ENCODE measurements around the gene SLC39A2.

SLC39A2 gene

DNA sequence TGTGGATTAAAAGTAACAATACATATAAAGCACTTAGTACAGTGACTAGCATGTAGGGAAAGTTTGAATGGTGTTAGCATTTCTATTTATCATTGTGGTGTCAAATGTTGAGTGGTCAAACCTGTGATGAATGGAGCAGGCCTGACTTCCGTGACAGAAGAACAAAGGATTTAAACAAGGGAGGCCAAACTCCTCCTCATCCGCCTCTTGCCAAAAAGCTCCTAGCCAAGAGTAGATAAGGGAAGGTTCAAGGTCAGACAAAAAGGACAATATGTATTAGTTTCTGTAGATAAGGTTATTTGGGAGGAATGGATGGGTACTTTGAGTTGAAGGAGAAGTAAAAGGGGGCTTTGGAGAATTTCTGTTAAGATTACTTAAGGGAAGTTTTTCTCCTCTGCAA, 49.5 kb downstream of the SLC39A2 start:
- no peaks in the 10 kb centered on the region for H3K36me3 ChIP-seq (ENCODE audit: low read length)
- H4K20me1 ChIP-seq (ENCODE audit: low read depth, low read length), result no peaks in the 10 kb centered on the region
- H3K27ac ChIP-seq (ENCODE audit: low read depth, low read length), result no peak overlapping the region
- no peaks in the 10 kb centered on the region for H3K9me3 ChIP-seq (ENCODE audit: insufficient read depth, low read length)
- no peaks in the 10 kb centered on the region for H3F3A ChIP-seq (ENCODE audit: insufficient read depth)
- TF ChIP-seq, protein P1, sequence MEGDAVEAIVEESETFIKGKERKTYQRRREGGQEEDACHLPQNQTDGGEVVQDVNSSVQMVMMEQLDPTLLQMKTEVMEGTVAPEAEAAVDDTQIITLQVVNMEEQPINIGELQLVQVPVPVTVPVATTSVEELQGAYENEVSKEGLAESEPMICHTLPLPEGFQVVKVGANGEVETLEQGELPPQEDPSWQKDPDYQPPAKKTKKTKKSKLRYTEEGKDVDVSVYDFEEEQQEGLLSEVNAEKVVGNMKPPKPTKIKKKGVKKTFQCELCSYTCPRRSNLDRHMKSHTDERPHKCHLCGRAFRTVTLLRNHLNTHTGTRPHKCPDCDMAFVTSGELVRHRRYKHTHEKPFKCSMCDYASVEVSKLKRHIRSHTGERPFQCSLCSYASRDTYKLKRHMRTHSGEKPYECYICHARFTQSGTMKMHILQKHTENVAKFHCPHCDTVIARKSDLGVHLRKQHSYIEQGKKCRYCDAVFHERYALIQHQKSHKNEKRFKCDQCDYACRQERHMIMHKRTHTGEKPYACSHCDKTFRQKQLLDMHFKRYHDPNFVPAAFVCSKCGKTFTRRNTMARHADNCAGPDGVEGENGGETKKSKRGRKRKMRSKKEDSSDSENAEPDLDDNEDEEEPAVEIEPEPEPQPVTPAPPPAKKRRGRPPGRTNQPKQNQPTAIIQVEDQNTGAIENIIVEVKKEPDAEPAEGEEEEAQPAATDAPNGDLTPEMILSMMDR (IDR thresholded peaks at IDR 0.05; ENCODE audit: insufficient read depth, low read length, poor library complexity, severe bottlenecking), result no peak
- no peak for TF ChIP-seq EZH2phosphoT487 (conservative IDR thresholded peaks at IDR 0.05; ENCODE audit: low read length)
- H3K79me2 ChIP-seq (ENCODE audit: insufficient read depth, low read length), result no peaks in the 10 kb centered on the region
- no peak overlapping the region for H3K9ac ChIP-seq (ENCODE audit: low read length)
- no peak overlapping the region for H2AFZ ChIP-seq (ENCODE audit: low read depth, low read length, severe bottlenecking)
- no peaks in the 10 kb centered on the region for H3K27me3 ChIP-seq (ENCODE audit: low read length)
- no peak overlapping the region for H3K4me3 ChIP-seq (ENCODE audit: insufficient read depth, low read length, poor library complexity, severe bottlenecking)
- no peaks in the 10 kb centered on the region for H3K9me2 ChIP-seq (replicated peaks; ENCODE audit: insufficient read depth, low read length)
- H3K4me2 ChIP-seq (ENCODE audit: low read depth, low read length, poor library complexity, severe bottlenecking), result no peak overlapping the region

GRCh38 chr14:21049271-21049673, 50.2 kb downstream of the SLC39A2 start:
- H3F3A ChIP-seq (ENCODE audit: insufficient read depth), result no peaks in the 10 kb centered on the region
- TF ChIP-seq, protein P1 (IDR thresholded peaks at IDR 0.05; ENCODE audit: insufficient read depth, low read length, poor library complexity, severe bottlenecking), result no peak
- TF ChIP-seq EZH2phosphoT487 (conservative IDR thresholded peaks at IDR 0.05; ENCODE audit: low read length), result no peak
- H3K4me2 ChIP-seq (ENCODE audit: low read depth, low read length, poor library complexity, severe bottlenecking), result no peak overlapping the region
- no peak overlapping the region for H3K9ac ChIP-seq (ENCODE audit: low read length)
- H3K36me3 ChIP-seq (ENCODE audit: low read length), result no peaks in the 10 kb centered on the region
- no peaks in the 10 kb centered on the region for H3K79me2 ChIP-seq (ENCODE audit: insufficient read depth, low read length)
- no peak overlapping the region for H2AFZ ChIP-seq (ENCODE audit: low read depth, low read length, severe bottlenecking)
- no peaks in the 10 kb centered on the region for H3K9me3 ChIP-seq (ENCODE audit: insufficient read depth, low read length)
- no peak overlapping the region for H3K27ac ChIP-seq (ENCODE audit: low read depth, low read length)
- H3K4me3 ChIP-seq (ENCODE audit: insufficient read depth, low read length, poor library complexity, severe bottlenecking), result no peak overlapping the region
- H3K9me2 ChIP-seq (replicated peaks; ENCODE audit: insufficient read depth, low read length), result no peaks in the 10 kb centered on the region
- H4K20me1 ChIP-seq (ENCODE audit: low read depth, low read length), result no peaks in the 10 kb centered on the region
- H3K27me3 ChIP-seq (ENCODE audit: low read length), result no peaks in the 10 kb centered on the region

- no peaks in the 10 kb centered on the region for H4K20me1 ChIP-seq (ENCODE audit: low read depth, low read length)
- H3K36me3 ChIP-seq (ENCODE audit: low read length), result no peaks in the 10 kb centered on the region
- H3K9me2 ChIP-seq (replicated peaks; ENCODE audit: insufficient read depth, low read length), result no peaks in the 10 kb centered on the region
- no peaks in the 10 kb centered on the region for H3K9me3 ChIP-seq (ENCODE audit: insufficient read depth, low read length)
- no peak overlapping the region for H3K4me3 ChIP-seq (ENCODE audit: insufficient read depth, low read length, poor library complexity, severe bottlenecking)
- H2AFZ ChIP-seq (ENCODE audit: low read depth, low read length, severe bottlenecking), result no peak overlapping the region
- no peak overlapping the region for H3K9ac ChIP-seq (ENCODE audit: low read length)
- H3K79me2 ChIP-seq (ENCODE audit: insufficient read depth, low read length), result no peaks in the 10 kb centered on the region
- H3K27ac ChIP-seq (ENCODE audit: low read depth, low read length), result no peak overlapping the region
- no peaks in the 10 kb centered on the region for H3K27me3 ChIP-seq (ENCODE audit: low read length)
- H3F3A ChIP-seq (ENCODE audit: insufficient read depth), result no peaks in the 10 kb centered on the region
- no peak for TF ChIP-seq EZH2phosphoT487 (conservative IDR thresholded peaks at IDR 0.05; ENCODE audit: low read length)
- TF ChIP-seq, protein P1 (IDR thresholded peaks at IDR 0.05; ENCODE audit: insufficient read depth, low read length, poor library complexity, severe bottlenecking), result no peak
- H3K4me2 ChIP-seq (ENCODE audit: low read depth, low read length, poor library complexity, severe bottlenecking), result no peak overlapping the region
These were observed 51.5 kb downstream of the SLC39A2 start for GRCh38 chr14:21050597-21050996.
